ENCODE results near the gene CMTM4. TPM values are rescaled to one million over a fixed set of nuclear protein-coding genes. Genes with fewer than 3 reads are reported as not detected.
A peak's percentile ranks its signal among the peaks of the same experiment; 100 is the strongest.

Gene CMTM4
- polyA plus RNA-seq, 1 of the 3 experiments (the other 2 are of a cell fraction) = 21.7 TPM

- no peaks in the 10 kb centered on the region for H3K9me2 ChIP-seq
- H3K4me1 ChIP-seq (ENCODE audit: control insufficient read depth in 1 of 2, insufficient read depth in 2 of 2, low read depth in 1 of 2, low read length in 1 of 2) = peaks cover 10 to 15% of the 10 kb centered on the region in 2 experiments; a peak in 3 of 4 replicates
- H4K20me1 ChIP-seq (ENCODE audit: insufficient read depth) = peaks cover 75% of the 10 kb centered on the region
- 0 out of 2 replicates have a peak overlapping the region, but pooled peaks have one; percentile 39 for H3K4me2 ChIP-seq
- peaks cover 87% of the 10 kb centered on the region for H3K79me2 ChIP-seq (ENCODE audit: insufficient read depth)
- no peak overlapping the region for H3K4me3 ChIP-seq (ENCODE audit: low read depth in 2 of 2, low read length in 1 of 2)
- TF ChIP-seq SIN3A (IDR thresholded peaks at IDR 0.05; ENCODE audit: borderline replicate concordance, low read depth, low read length) (no peak), MAX (IDR thresholded peaks at IDR 0.05; ENCODE audit: low read depth) (no peak), MEF2A (IDR thresholded peaks at IDR 0.05; ENCODE audit: borderline replicate concordance, low read depth) (no peak), YY1 (IDR thresholded peaks at IDR 0.05; ENCODE audit: low read depth) (no peak)
- TF ChIP-seq, protein P1, sequence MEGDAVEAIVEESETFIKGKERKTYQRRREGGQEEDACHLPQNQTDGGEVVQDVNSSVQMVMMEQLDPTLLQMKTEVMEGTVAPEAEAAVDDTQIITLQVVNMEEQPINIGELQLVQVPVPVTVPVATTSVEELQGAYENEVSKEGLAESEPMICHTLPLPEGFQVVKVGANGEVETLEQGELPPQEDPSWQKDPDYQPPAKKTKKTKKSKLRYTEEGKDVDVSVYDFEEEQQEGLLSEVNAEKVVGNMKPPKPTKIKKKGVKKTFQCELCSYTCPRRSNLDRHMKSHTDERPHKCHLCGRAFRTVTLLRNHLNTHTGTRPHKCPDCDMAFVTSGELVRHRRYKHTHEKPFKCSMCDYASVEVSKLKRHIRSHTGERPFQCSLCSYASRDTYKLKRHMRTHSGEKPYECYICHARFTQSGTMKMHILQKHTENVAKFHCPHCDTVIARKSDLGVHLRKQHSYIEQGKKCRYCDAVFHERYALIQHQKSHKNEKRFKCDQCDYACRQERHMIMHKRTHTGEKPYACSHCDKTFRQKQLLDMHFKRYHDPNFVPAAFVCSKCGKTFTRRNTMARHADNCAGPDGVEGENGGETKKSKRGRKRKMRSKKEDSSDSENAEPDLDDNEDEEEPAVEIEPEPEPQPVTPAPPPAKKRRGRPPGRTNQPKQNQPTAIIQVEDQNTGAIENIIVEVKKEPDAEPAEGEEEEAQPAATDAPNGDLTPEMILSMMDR (IDR thresholded peaks at IDR 0.05) = no peak
- CTCF ChIA-PET = interaction anchor here (0.7 to 7.4 kb wide), 23 partner anchors 8 to 133 kb away, joined by 3 to 68 read pairs (median 4); partner anchors contain the start of genes DYNC1LI2 and NAE1
- peak overlapping the region; percentile 3 to 75; a peak in 2 of 4 replicates for H3K27ac ChIP-seq (ENCODE audit: low read depth in 2 of 2, low read length in 1 of 2)
- peaks cover 47 to 68% of the 10 kb centered on the region in 2 experiments for H3K36me3 ChIP-seq (replicated peaks in 1 of 2; ENCODE audit: control insufficient read depth in 1 of 2, insufficient read depth in 2 of 2, low read length in 1 of 2)
- H3F3A ChIP-seq (replicated peaks; ENCODE audit: insufficient read depth) = peaks cover 29% of the 10 kb centered on the region
- POLR2A ChIA-PET = no interaction called here
- H2AFZ ChIP-seq (ENCODE audit: low read depth) = no peak overlapping the region
- no peak overlapping the region; the same call in 1 of the 2 replicates for H3K9ac ChIP-seq
- DNase-seq = no peak
- 81% methylated on average over 2 of the region's 2 CpGs for WGBS (ENCODE audit: low lambda C conversion rate)
- no peaks in the 10 kb centered on the region for H3K27me3 ChIP-seq (ENCODE audit: insufficient read depth)
- H3K9me3 ChIP-seq = no peaks in the 10 kb centered on the region
These were observed 44.0 kb upstream of the CMTM4 start for GRCh38 chr16:66740533-66740932.

- peaks cover 47 to 70% of the 10 kb centered on the region in 2 experiments for H3K36me3 ChIP-seq (replicated peaks in 1 of 2; ENCODE audit: control insufficient read depth in 1 of 2, insufficient read depth in 2 of 2, low read length in 1 of 2)
- peak; percentile 25; the same call in 1 of the 2 replicates for TF ChIP-seq SMC3 (IDR thresholded peaks at IDR 0.05; ENCODE audit: low read depth, low read length)
- no peak for TF ChIP-seq ZBTB33 (IDR thresholded peaks at IDR 0.05; ENCODE audit: borderline replicate concordance, low read depth)
- TF ChIP-seq RCOR1 (IDR thresholded peaks at IDR 0.05; ENCODE audit: low read length) = no peak
- TF ChIP-seq ELF1 (IDR thresholded peaks at IDR 0.05) = no peak
- TF ChIP-seq GATA2 (CRISPR knock-in tag; IDR thresholded peaks at IDR 0.05) = no peak
- TF ChIP-seq USF1 (IDR thresholded peaks at IDR 0.05; ENCODE audit: borderline replicate concordance, low read depth) = no peak
- TF ChIP-seq RFX5 (IDR thresholded peaks at IDR 0.05; ENCODE audit: low read length) = no peak
- no peak for TF ChIP-seq TAF1 (IDR thresholded peaks at IDR 0.05; ENCODE audit: borderline replicate concordance, low read depth, low read length)
- no peak for TF ChIP-seq FOSL2 (IDR thresholded peaks at IDR 0.05; ENCODE audit: borderline replicate concordance, low read depth)
- TF ChIP-seq NRF1 (IDR thresholded peaks at IDR 0.05; ENCODE audit: low read depth, low read length) = no peak
- no peak for TF ChIP-seq FOXJ3 (CRISPR knock-in tag; IDR thresholded peaks at IDR 0.05)
- TF ChIP-seq GABPA (IDR thresholded peaks at IDR 0.05; ENCODE audit: low read depth) = no peak
- no peak for TF ChIP-seq EZH2phosphoT487 (IDR thresholded peaks at IDR 0.05; ENCODE audit: borderline replicate concordance, low read depth)
- no peak for TF ChIP-seq YY1 (IDR thresholded peaks at IDR 0.05; ENCODE audit: low read depth)
- TF ChIP-seq RXRA (IDR thresholded peaks at IDR 0.05; ENCODE audit: borderline replicate concordance, low read depth) = no peak
- TF ChIP-seq RAD21 (IDR thresholded peaks at IDR 0.05; ENCODE audit: low read length) = peak; percentile 43
- TF ChIP-seq JUND (IDR thresholded peaks at IDR 0.05) = no peak
- TF ChIP-seq CHD2 (IDR thresholded peaks at IDR 0.05; ENCODE audit: low read length, partially characterized antibody) = no peak
- no peak for TF ChIP-seq TEAD4 (IDR thresholded peaks at IDR 0.05; ENCODE audit: borderline replicate concordance, insufficient read depth)
These were observed 43.5 kb upstream of the CMTM4 start for GRCh38 chr16:66740010-66740409.

More at GRCh38 chr16:66740010-66740409, 43.5 kb upstream of the CMTM4 start:
- 28% methylated on average over 2 of the region's 2 CpGs for WGBS (ENCODE audit: low lambda C conversion rate)
- no peak overlapping the region for H3K9ac ChIP-seq
- 0 out of 4 replicates have a peak overlapping the region, but pooled peaks of 1 of the 2 experiments have one; percentile 75 for H3K27ac ChIP-seq (ENCODE audit: low read depth in 2 of 2, low read length in 1 of 2)
- no peak overlapping the region for H3K4me2 ChIP-seq
- H3K4me3 ChIP-seq (ENCODE audit: low read depth in 2 of 2, low read length in 1 of 2) = peak overlapping the region in 1 of 2 experiments; percentile 12; a peak in 1 of 4 replicates
- H2AFZ ChIP-seq (ENCODE audit: low read depth) = no peak overlapping the region
- peaks cover 75% of the 10 kb centered on the region for H4K20me1 ChIP-seq (ENCODE audit: insufficient read depth)
- CTCF ChIA-PET = interaction anchor here (0.7 to 7.4 kb wide), 20 partner anchors 8 to 132 kb away, joined by 3 to 68 read pairs (median 6); partner anchors contain the start of genes DYNC1LI2 and NAE1
- no peaks in the 10 kb centered on the region for H3K27me3 ChIP-seq (ENCODE audit: insufficient read depth)
- peaks cover 10 to 15% of the 10 kb centered on the region in 2 experiments; a peak in 3 of 4 replicates for H3K4me1 ChIP-seq (ENCODE audit: control insufficient read depth in 1 of 2, insufficient read depth in 2 of 2, low read depth in 1 of 2, low read length in 1 of 2)
- H3K79me2 ChIP-seq (ENCODE audit: insufficient read depth) = peaks cover 81% of the 10 kb centered on the region
- DNase-seq = peak; percentile 69
- H3K9me3 ChIP-seq = no peaks in the 10 kb centered on the region
- H3F3A ChIP-seq (replicated peaks; ENCODE audit: insufficient read depth) = peaks cover 29% of the 10 kb centered on the region
- H3K9me2 ChIP-seq = no peaks in the 10 kb centered on the region
- POLR2A ChIA-PET = no interaction called here
